ENCODE data around the gene AK5. TPM values are rescaled to one million over a fixed set of nuclear protein-coding genes. Genes with fewer than 3 reads are reported as not detected.

The AK5 gene
- polyA plus RNA-seq, 2 of the 4 experiments (the other 2 are of a cell fraction) = 4.9 to 6.1 TPM

DNA sequence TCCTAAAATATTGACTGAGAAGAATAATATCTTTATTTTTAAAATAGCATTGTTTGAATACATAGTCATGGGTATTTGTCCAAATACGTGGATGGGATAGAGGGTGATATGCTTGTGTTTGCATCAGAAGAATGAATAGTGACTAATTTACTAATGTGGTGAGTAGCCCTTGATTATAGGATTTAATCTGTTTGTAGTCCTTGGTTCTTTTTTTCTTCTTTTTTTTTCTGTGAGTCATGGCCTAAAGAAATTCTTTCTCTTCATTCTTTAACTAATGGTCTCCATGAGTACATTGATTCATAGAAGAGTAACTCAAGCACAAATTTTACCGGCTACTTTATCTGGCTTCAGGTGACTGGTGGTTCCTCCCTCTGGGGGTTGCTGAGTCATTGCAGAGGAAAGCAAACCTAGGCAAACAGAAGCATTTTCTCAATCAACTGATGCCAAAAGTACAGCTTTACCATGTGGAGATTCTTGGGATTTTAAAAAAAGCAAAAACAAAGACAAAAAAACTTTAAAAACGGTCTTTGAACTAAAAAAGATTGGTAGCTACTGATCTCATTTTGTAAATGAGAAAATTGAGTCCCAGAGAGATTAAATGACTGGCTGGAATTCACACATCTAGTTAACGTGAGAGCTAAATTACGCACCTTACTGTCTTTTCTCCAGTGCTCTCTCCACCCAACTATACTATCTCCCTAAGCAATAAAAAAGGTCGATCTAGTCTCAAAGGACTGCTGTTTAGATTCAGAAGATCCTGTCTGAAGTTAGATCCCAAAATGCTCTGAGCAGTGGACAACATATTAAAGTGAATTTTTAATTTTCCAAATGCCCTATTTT lies 40.5 kb downstream of the AK5 start (continued):
- TF ChIP-seq CTCF (IDR thresholded peaks at IDR 0.05) (no peak), PHF8 (IDR thresholded peaks at IDR 0.05; ENCODE audit: borderline replicate concordance, low read depth) (no peak), CHD2 (IDR thresholded peaks at IDR 0.05; ENCODE audit: low read length, partially characterized antibody) (no peak), JUN (IDR thresholded peaks at IDR 0.05) (peak; percentile 60 to 86; a peak in 4 of 5 replicates), KDM5A (IDR thresholded peaks at IDR 0.05) (no peak), ESRRA (IDR thresholded peaks at IDR 0.05; ENCODE audit: borderline replicate concordance, low read length) (no peak), EHF (CRISPR knock-in tag; IDR thresholded peaks at IDR 0.05) (no peak), HOXB5 (CRISPR knock-in tag; IDR thresholded peaks at IDR 0.05) (no peak), FOSB (CRISPR knock-in tag; IDR thresholded peaks at IDR 0.05) (no peak), TP53 (CRISPR knock-in tag; IDR thresholded peaks at IDR 0.05) (no peak), CBX8 (IDR thresholded peaks at IDR 0.05) (no peak), HOXB13 (CRISPR knock-in tag; IDR thresholded peaks at IDR 0.05; ENCODE audit: low read depth) (no peak), NPAS2 (CRISPR knock-in tag; IDR thresholded peaks at IDR 0.05; ENCODE audit: borderline replicate concordance) (no peak), CEBPB (IDR thresholded peaks at IDR 0.05) (peak in 1 of 2 experiments; percentile 46; a peak in 1 of 4 replicates), JUNB (IDR thresholded peaks at IDR 0.05) (peak; percentile 97), EHMT2 (IDR thresholded peaks at IDR 0.05; ENCODE audit: low read depth) (no peak), HDAC2 (IDR thresholded peaks at IDR 0.05) (no peak), RCOR1 (IDR thresholded peaks at IDR 0.05; ENCODE audit: low read depth, low read length) (no peak), HEYL (CRISPR knock-in tag; IDR thresholded peaks at IDR 0.05) (no peak), HES2 (IDR thresholded peaks at IDR 0.05) (no peak), POLR2A (IDR thresholded peaks at IDR 0.05; ENCODE audit: low read length) (no peak), CBX2 (IDR thresholded peaks at IDR 0.05; ENCODE audit: borderline replicate concordance, low read depth) (no peak), HOXA7 (CRISPR knock-in tag; IDR thresholded peaks at IDR 0.05) (no peak), RARB (CRISPR knock-in tag; IDR thresholded peaks at IDR 0.05) (no peak), ZFP36 (IDR thresholded peaks at IDR 0.05; ENCODE audit: borderline replicate concordance, partially characterized antibody) (no peak), REST (IDR thresholded peaks at IDR 0.05) (no peak), CHD4 (IDR thresholded peaks at IDR 0.05; ENCODE audit: borderline replicate concordance) (no peak), NFE2L2 (conservative IDR thresholded peaks at IDR 0.05; ENCODE audit: low read length) (peak; percentile 71), FOXS1 (CRISPR knock-in tag; IDR thresholded peaks at IDR 0.05) (no peak), ZNF302 (CRISPR knock-in tag; IDR thresholded peaks at IDR 0.05) (no peak)
- TF ChIP-seq, protein P1, sequence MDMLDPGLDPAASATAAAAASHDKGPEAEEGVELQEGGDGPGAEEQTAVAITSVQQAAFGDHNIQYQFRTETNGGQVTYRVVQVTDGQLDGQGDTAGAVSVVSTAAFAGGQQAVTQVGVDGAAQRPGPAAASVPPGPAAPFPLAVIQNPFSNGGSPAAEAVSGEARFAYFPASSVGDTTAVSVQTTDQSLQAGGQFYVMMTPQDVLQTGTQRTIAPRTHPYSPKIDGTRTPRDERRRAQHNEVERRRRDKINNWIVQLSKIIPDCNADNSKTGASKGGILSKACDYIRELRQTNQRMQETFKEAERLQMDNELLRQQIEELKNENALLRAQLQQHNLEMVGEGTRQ (IDR thresholded peaks at IDR 0.05) = no peak
- TF ChIP-seq, protein P2, sequence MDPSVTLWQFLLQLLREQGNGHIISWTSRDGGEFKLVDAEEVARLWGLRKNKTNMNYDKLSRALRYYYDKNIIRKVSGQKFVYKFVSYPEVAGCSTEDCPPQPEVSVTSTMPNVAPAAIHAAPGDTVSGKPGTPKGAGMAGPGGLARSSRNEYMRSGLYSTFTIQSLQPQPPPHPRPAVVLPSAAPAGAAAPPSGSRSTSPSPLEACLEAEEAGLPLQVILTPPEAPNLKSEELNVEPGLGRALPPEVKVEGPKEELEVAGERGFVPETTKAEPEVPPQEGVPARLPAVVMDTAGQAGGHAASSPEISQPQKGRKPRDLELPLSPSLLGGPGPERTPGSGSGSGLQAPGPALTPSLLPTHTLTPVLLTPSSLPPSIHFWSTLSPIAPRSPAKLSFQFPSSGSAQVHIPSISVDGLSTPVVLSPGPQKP (IDR thresholded peaks at IDR 0.05; ENCODE audit: low read depth, low read length) = no peak

Measured in A549 (cell line).